Panc1 (cell line): Measurements from ENCODE around the gene MLPH. TPM values are rescaled to one million over a fixed set of nuclear protein-coding genes. Genes with fewer than 3 reads are reported as not detected.
A peak's percentile ranks its signal among the peaks of the same experiment; 100 is the strongest.

Experiments
- ATAC-seq: fragments of 200-7000 bp; cut with Tn5 transposase; 2 replicates; pipeline ENCODE4 v1.9.1; 2020; ENCODE audit warnings: mild to moderate bottlenecking, moderate library complexity
- BruUV-seq: library from RNA; stranded (reverse); fragments of 400-500 nt; replicated peaks from 2 replicates; lab custom pipeline; 2021; lab: Mats Ljungman, UMichigan
- CTCF ChIA-PET: fragments of 300-600 bp; sonication (Branson Sonifier 250); formaldehyde crosslinking; loops from one replicate; lab custom pipeline; 2022; ENCODE audit warnings: antibody characterized with exemption; lab: Charles Lee
- POLR2A ChIA-PET: fragments of 300-600 bp; sonication (Branson Sonifier 250); formaldehyde crosslinking; loops from one replicate; lab custom pipeline; 2022; ENCODE audit warnings: antibody characterized with exemption; lab: Charles Lee
- DNase-seq: peaks from one replicate; pipeline ENCODE4 v3.0.0-alpha.2; 2010; ENCODE audit warnings: low read depth, low spot score
- H3K27ac ChIP-seq: 2 replicates; pipeline ENCODE4 v1.5.1; 2011; ENCODE audit warnings: mild to moderate bottlenecking, low read length, inconsistent platforms
- H3K27me3 ChIP-seq: fragments of 200-500 bp; sonication (Bioruptor generic); 2 replicates; pipeline ENCODE4 v1.6.0; 2014; ENCODE audit warnings: low read length, inconsistent platforms; ENCODE audit not compliant: control insufficient read depth, insufficient read depth
- H3K36me3 ChIP-seq: fragments of 200-500 bp; sonication (Bioruptor generic); 2 replicates; pipeline ENCODE4 v1.5.1; 2014; ENCODE audit warnings: inconsistent platforms, mild to moderate bottlenecking, low read length, moderate library complexity; ENCODE audit not compliant: control insufficient read depth, insufficient read depth
- H3K4me1 ChIP-seq: 2 replicates; pipeline ENCODE4 v1.5.1; 2011; ENCODE audit warnings: inconsistent platforms, mild to moderate bottlenecking, low read length, moderate library complexity; ENCODE audit not compliant: control insufficient read depth, insufficient read depth
- H3K4me3 ChIP-seq, 2 experiments: 2 replicates each; pipeline ENCODE4 v1.5.1; 2011 to 2012; ENCODE audit warnings: low read depth in 2 of 2, low read length in 2 of 2, mild to moderate bottlenecking in 2 of 2, inconsistent platforms in 1 of 2, moderate library complexity in 1 of 2
- H3K9me3 ChIP-seq: fragments of 200-500 bp; sonication (Bioruptor generic); 2 replicates; pipeline ENCODE4 v1.5.1; 2014; ENCODE audit warnings: low read depth, mild to moderate bottlenecking, inconsistent platforms, low read length, moderate library complexity; ENCODE audit not compliant: control insufficient read depth, insufficient read depth
- POLR2AphosphoS5 ChIP-seq: IDR thresholded peaks from 2 replicates; pipeline ENCODE4 v1.6.1; 2012; ENCODE audit warnings: mild to moderate bottlenecking, low read depth, low read length, moderate library complexity
- SIN3A ChIP-seq: IDR thresholded peaks from 2 replicates; pipeline ENCODE4 v1.6.1; 2012; ENCODE audit warnings: low read depth, mild to moderate bottlenecking, low read length, moderate library complexity, borderline replicate concordance; ENCODE audit not compliant: insufficient read depth
- TCF7L2 ChIP-seq: IDR thresholded peaks from 2 replicates; pipeline ENCODE4 v1.6.1; 2011; ENCODE audit warnings: mild to moderate bottlenecking, low read depth, low read length, inconsistent platforms
- in situ Hi-C: cut with HindIII; loops from 2 replicates; pipeline ENCODE4 v1.10.0; 2016; ENCODE audit warnings: low sequenced_read_pairs, low pct_unique_long_range_greater_than_20kb
- intact Hi-C: fragments of 100-400 bp; cut with micrococcal nuclease; formaldehyde crosslinking; loops from one replicate; pipeline ENCODE4 v1.10.0; 2022; ENCODE audit not compliant: unreplicated experiment
- total RNA-seq: library from RNA; stranded (reverse); gene quantifications from one replicate; pipeline ENCODE4 v1.2.1, GENCODE V29; 2021; ENCODE audit not compliant: unreplicated experiment
- TF ChIP-seq, protein P1 (sequence below): fragments of 450-650 bp; IDR thresholded peaks from 2 replicates; pipeline ENCODE4 v1.5.1; 2017; ENCODE audit warnings: mild to moderate bottlenecking
- TF ChIP-seq, protein P2 (sequence below), 2 experiments: IDR thresholded peaks; 2 replicates each; pipeline ENCODE4 v1.6.1; 2011 to 2012; ENCODE audit warnings: low read depth in 2 of 2, control low read depth in 1 of 2, low read length in 1 of 2, mild to moderate bottlenecking in 1 of 2, moderate library complexity in 1 of 2; ENCODE audit not compliant: insufficient read depth in 1 of 2

Gene MLPH
- total RNA-seq, 1 experiment from 2014 or later, result 60.2 TPM

DNA sequence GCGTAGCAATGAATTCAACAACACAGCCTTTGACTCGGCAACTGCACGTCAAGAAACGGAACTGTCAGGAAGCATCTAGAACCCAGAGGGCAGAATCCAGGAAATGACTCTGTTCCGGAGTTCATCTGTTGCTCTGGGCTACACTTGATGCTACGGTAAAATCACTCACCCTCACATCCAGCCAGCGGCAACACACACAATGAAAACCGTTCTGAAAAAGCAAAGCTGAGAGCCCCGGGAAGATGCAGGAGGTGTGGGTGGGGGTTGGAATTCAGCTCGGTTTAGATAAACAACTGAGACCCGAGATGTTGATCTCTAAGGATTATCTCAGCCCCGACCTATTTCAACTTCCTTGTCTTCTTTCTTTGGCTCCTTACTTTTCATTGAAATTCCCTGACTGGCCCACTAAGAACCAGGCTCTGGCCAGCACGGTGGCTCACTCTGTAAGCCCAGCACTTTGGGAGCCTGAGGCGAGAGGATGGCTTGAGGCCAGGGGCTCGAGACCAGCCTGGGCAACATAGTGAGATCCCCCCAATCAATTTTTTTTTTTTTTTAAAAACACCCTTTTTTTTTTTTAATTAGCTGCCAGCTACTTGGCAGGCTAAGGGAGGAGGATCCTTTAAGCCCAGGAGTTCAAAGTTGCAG, 116.8 kb downstream of the MLPH start:
- CTCF ChIA-PET, result interaction anchor here (0.7 to 1.4 kb wide), 4 partner anchors 18 to 137 kb away, joined by 3 to 5 read pairs (median 4); no protein-coding TSS in a partner anchor
- POLR2A ChIA-PET, result no interaction called here
- in situ Hi-C loops, result no loop called here
- peaks cover 7% of the 10 kb centered on the region for H3K4me1 ChIP-seq
- H3K9me3 ChIP-seq, result no peaks in the 10 kb centered on the region
- TF ChIP-seq, protein P1, sequence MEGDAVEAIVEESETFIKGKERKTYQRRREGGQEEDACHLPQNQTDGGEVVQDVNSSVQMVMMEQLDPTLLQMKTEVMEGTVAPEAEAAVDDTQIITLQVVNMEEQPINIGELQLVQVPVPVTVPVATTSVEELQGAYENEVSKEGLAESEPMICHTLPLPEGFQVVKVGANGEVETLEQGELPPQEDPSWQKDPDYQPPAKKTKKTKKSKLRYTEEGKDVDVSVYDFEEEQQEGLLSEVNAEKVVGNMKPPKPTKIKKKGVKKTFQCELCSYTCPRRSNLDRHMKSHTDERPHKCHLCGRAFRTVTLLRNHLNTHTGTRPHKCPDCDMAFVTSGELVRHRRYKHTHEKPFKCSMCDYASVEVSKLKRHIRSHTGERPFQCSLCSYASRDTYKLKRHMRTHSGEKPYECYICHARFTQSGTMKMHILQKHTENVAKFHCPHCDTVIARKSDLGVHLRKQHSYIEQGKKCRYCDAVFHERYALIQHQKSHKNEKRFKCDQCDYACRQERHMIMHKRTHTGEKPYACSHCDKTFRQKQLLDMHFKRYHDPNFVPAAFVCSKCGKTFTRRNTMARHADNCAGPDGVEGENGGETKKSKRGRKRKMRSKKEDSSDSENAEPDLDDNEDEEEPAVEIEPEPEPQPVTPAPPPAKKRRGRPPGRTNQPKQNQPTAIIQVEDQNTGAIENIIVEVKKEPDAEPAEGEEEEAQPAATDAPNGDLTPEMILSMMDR, result no peak
- TF ChIP-seq, protein P2, sequence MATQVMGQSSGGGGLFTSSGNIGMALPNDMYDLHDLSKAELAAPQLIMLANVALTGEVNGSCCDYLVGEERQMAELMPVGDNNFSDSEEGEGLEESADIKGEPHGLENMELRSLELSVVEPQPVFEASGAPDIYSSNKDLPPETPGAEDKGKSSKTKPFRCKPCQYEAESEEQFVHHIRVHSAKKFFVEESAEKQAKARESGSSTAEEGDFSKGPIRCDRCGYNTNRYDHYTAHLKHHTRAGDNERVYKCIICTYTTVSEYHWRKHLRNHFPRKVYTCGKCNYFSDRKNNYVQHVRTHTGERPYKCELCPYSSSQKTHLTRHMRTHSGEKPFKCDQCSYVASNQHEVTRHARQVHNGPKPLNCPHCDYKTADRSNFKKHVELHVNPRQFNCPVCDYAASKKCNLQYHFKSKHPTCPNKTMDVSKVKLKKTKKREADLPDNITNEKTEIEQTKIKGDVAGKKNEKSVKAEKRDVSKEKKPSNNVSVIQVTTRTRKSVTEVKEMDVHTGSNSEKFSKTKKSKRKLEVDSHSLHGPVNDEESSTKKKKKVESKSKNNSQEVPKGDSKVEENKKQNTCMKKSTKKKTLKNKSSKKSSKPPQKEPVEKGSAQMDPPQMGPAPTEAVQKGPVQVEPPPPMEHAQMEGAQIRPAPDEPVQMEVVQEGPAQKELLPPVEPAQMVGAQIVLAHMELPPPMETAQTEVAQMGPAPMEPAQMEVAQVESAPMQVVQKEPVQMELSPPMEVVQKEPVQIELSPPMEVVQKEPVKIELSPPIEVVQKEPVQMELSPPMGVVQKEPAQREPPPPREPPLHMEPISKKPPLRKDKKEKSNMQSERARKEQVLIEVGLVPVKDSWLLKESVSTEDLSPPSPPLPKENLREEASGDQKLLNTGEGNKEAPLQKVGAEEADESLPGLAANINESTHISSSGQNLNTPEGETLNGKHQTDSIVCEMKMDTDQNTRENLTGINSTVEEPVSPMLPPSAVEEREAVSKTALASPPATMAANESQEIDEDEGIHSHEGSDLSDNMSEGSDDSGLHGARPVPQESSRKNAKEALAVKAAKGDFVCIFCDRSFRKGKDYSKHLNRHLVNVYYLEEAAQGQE (IDR thresholded peaks at IDR 0.05; ENCODE audit: insufficient read depth in 1 of 2, low read depth in 2 of 2, low read length in 1 of 2), result no peak
- TF ChIP-seq TCF7L2 (no peak), SIN3A (no peak), POLR2AphosphoS5 (no peak)
- H3K36me3 ChIP-seq, result no peaks in the 10 kb centered on the region
- intact Hi-C loops, result no loop called here
- no TSS peak for BruUV-seq
- no peak overlapping the region; a peak in 1 of 4 replicates for H3K4me3 ChIP-seq
- H3K27me3 ChIP-seq, result no peaks in the 10 kb centered on the region
- DNase-seq (no peak), ATAC-seq (peak; percentile 69)
- H3K27ac ChIP-seq, result peak overlapping the region; percentile 32; the same call in 1 of the 2 replicates

DNA sequence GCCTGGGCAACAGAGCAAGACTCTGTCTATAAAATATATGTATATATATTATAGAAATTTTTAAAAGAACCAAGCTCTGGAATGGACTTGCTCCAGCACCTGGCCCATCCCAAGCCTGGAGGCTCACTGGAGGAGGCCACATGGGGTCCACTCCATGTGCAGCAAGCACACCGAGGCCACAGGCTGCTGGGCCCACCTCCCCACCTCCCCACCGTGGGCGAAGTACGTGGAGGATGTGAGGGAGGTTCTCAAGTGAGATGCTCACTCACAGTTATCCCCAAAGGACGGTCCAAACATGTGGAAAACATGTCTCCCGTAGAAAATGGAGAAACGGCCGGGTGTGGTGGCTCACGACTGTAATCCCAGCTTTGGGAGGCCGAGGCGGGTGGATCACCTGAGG, 117.3 kb downstream of the MLPH start:
- CTCF ChIA-PET, result interaction anchor here (0.7 to 1.4 kb wide), 3 partner anchors 18 to 138 kb away, joined by 3 to 5 read pairs (median 5); no protein-coding TSS in a partner anchor
- peaks cover 7% of the 10 kb centered on the region for H3K4me1 ChIP-seq
- no peaks in the 10 kb centered on the region for H3K27me3 ChIP-seq
- no peak overlapping the region for H3K4me3 ChIP-seq
- in situ Hi-C loops (no loop called here), intact Hi-C loops (no loop called here)
- TF ChIP-seq, protein P2 (IDR thresholded peaks at IDR 0.05; ENCODE audit: insufficient read depth in 1 of 2, low read depth in 2 of 2, low read length in 1 of 2), result no peak
- TF ChIP-seq, protein P1, result no peak
- TF ChIP-seq SIN3A (no peak), POLR2AphosphoS5 (no peak), TCF7L2 (no peak)
- no TSS peak for BruUV-seq
- POLR2A ChIA-PET, result no interaction called here
- DNase-seq (no peak), ATAC-seq (no peak)
- H3K9me3 ChIP-seq, result no peaks in the 10 kb centered on the region
- H3K36me3 ChIP-seq, result no peaks in the 10 kb centered on the region
- H3K27ac ChIP-seq, result no peak overlapping the region
